Measurements from ENCODE around the gene FGD4.

Gene FGD4

DNA sequence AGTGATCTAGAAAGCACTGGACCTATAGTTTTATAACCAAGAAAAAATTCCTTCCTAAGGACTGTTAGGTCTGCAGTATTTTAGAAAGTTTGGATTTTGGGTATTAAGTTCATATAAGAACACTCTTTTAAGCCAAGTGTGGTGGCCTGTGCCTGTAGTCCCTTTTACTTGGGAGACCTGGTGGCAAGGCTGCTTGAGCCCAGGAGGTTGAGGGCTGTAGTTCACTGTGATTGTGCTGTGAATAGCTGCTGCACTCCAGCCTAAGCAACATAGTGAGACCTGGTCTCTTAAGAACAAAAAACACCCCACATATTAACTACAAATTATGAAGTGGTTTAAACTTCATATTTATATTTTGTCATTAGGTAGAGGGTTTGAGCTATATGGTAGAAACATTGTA, 289.4 kb downstream of the FGD4 start:
- no peak for DNase-seq

- DNase-seq, result no peak
These were observed 291.6 kb downstream of the FGD4 start for GRCh38 chr12:32690927-32691326.

GRCh38 chr12:32692358-32692757, 293.0 kb downstream of the FGD4 start:
- no peak for DNase-seq

DNA sequence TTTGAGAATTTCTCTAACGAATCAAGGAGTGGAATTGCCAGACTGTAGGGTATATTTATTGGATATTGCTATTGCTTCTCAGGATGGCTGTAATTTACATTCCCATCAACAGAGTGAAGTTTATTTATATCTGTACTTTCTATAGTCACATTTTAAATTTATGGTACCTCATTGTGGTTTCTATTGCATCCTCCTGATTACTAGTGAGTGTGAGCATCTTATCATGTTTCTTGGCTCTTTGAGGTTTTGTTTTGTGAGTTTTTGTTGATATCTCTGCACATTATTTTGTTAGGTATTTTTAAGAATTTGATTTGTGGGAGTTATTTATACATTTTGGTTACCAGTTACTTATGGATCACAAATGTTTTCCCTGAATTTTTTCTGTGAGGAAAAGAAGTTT, 293.7 kb downstream of the FGD4 start:
- no peak for DNase-seq
